Lower lobe of right lung (tissue), 2 donors: ENCODE results near the gene ZC2HC1C. TPM values are rescaled to one million over a fixed set of nuclear protein-coding genes. Genes with fewer than 3 reads are reported as not detected.
A peak's percentile ranks its signal among the peaks of the same experiment; 100 is the strongest.

Experiments used
- ATAC-seq, 2 donors: fragments of 200-7000 bp; cut with Tn5 transposase; one replicate each; pipeline ENCODE4 v1.9.1; 2020 to 2022; ENCODE audit warnings: mild to moderate bottlenecking in 2 of 2, moderate library complexity in 2 of 2
- DNase-seq: peaks from one replicate; pipeline ENCODE4 v3.0.0-alpha.2; 2020
- H3K27ac ChIP-seq: fragments of 200-600 bp; one replicate; pipeline ENCODE4 v1.8.0; 2022
- H3K27me3 ChIP-seq: fragments of 200-600 bp; one replicate; pipeline ENCODE4 v1.8.0; 2022; ENCODE audit warnings: low read depth
- H3K36me3 ChIP-seq: fragments of 200-600 bp; one replicate; pipeline ENCODE4 v1.8.0; 2022; ENCODE audit warnings: mild to moderate bottlenecking
- H3K4me1 ChIP-seq: fragments of 200-600 bp; one replicate; pipeline ENCODE4 v1.8.0; 2022
- H3K4me3 ChIP-seq: fragments of 200-600 bp; one replicate; pipeline ENCODE4 v1.8.0; 2022; ENCODE audit warnings: mild to moderate bottlenecking
- H3K9me3 ChIP-seq: fragments of 200-600 bp; one replicate; pipeline ENCODE4 v1.8.0; 2022
- intact Hi-C: fragments of 100-400 bp; cut with DNase I; formaldehyde crosslinking; loops from one replicate; pipeline ENCODE4 v1.11.0; 2022
- total RNA-seq: library from RNA; stranded (reverse); fragmentation: NEBNext Ultra II Directional; extraction: Animal tissue kit (Norgen Biotek cat#: 25700); gene quantifications from one replicate; pipeline ENCODE4 v1.2.1, GENCODE V29; 2021
- TF ChIP-seq, protein P1 (sequence below): fragments of 200-600 bp; IDR thresholded peaks from one replicate; pipeline ENCODE4 v1.8.0; 2022; ENCODE audit warnings: antibody characterized with exemption, mild to moderate bottlenecking
- donor health status: DM: no; HTN: yes; CAD: no; lungs with severe emphysema.

Gene ZC2HC1C
- total RNA-seq, 1 donor from 2014 or later, result 4.7 TPM

GRCh38 chr14:75054421-75054820 is 15.0 kb upstream of the ZC2HC1C start:
- Histone ChIP-seq H3K27ac (no peak overlapping the region), H3K4me1 (peaks cover 22% of the 10 kb centered on the region), H3K9me3 (no peaks in the 10 kb centered on the region), H3K36me3 (no peaks in the 10 kb centered on the region), H3K4me3 (no peak overlapping the region), H3K27me3 (no peaks in the 10 kb centered on the region)
- DNase-seq (no peak), ATAC-seq (no peak)
- TF ChIP-seq, protein P1, sequence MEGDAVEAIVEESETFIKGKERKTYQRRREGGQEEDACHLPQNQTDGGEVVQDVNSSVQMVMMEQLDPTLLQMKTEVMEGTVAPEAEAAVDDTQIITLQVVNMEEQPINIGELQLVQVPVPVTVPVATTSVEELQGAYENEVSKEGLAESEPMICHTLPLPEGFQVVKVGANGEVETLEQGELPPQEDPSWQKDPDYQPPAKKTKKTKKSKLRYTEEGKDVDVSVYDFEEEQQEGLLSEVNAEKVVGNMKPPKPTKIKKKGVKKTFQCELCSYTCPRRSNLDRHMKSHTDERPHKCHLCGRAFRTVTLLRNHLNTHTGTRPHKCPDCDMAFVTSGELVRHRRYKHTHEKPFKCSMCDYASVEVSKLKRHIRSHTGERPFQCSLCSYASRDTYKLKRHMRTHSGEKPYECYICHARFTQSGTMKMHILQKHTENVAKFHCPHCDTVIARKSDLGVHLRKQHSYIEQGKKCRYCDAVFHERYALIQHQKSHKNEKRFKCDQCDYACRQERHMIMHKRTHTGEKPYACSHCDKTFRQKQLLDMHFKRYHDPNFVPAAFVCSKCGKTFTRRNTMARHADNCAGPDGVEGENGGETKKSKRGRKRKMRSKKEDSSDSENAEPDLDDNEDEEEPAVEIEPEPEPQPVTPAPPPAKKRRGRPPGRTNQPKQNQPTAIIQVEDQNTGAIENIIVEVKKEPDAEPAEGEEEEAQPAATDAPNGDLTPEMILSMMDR, result no peak
- intact Hi-C loops, result no loop called here

GRCh38 chr14:75059642-75060041 is 9.8 kb upstream of the ZC2HC1C start:
- H3K4me3 ChIP-seq, result no peak overlapping the region
- no peaks in the 10 kb centered on the region for H3K36me3 ChIP-seq
- H3K4me1 ChIP-seq, result peaks cover 17% of the 10 kb centered on the region
- ATAC-seq, result no peak
- intact Hi-C loops, result no loop called here
- H3K27me3 ChIP-seq, result no peaks in the 10 kb centered on the region
- TF ChIP-seq, protein P1, result no peak
- H3K9me3 ChIP-seq, result no peaks in the 10 kb centered on the region
- H3K27ac ChIP-seq, result no peak overlapping the region
- DNase-seq, result no peak

DNA sequence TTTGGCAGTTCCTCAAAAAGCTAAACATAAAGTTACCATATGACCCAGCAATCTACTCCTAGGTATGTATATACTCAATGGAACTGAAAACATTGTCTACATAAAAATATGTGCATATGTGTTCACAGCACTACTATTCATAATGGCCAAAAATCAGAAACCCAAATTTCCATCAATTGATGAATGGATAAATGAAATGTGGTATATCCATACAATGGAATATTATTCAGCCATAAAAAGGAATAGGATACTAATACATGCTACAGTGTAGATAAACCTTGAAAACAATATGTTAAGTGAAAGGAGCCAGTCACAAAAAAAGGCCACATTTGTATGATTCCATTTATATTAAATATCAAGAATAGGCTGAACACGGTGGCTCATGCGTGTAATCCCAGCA is 9.0 kb upstream of the ZC2HC1C start:
- ATAC-seq, result no peak

GRCh38 chr14:75063013-75063412 is 6.4 kb upstream of the ZC2HC1C start:
- intact Hi-C loops, result no loop called here
- Histone ChIP-seq H3K4me3 (peak overlapping the region; percentile 67), H3K27ac (no peak overlapping the region), H3K9me3 (no peaks in the 10 kb centered on the region), H3K36me3 (no peaks in the 10 kb centered on the region), H3K27me3 (no peaks in the 10 kb centered on the region), H3K4me1 (peaks cover 32% of the 10 kb centered on the region)
- DNase-seq (no peak), ATAC-seq (no peak)
- TF ChIP-seq, protein P1, result no peak

More for the DNA sequence above, 9.0 kb upstream of the ZC2HC1C start:
- H3K4me3 ChIP-seq, result no peak overlapping the region
- TF ChIP-seq, protein P1, result no peak
- no peaks in the 10 kb centered on the region for H3K27me3 ChIP-seq
- no peak for DNase-seq
- no peaks in the 10 kb centered on the region for H3K36me3 ChIP-seq
- H3K4me1 ChIP-seq, result peaks cover 19% of the 10 kb centered on the region
- H3K27ac ChIP-seq, result no peak overlapping the region
- intact Hi-C loops, result no loop called here
- no peaks in the 10 kb centered on the region for H3K9me3 ChIP-seq

- H3K4me3 ChIP-seq, result peak within 1 kb of the TSS; percentile 67
- ATAC-seq, result peak; percentile 97 to 98
- TF ChIP-seq, protein P1, result no peak
- H3K9me3 ChIP-seq, result no peaks in the 10 kb centered on the region
- DNase-seq, result peak; percentile 92
- H3K27ac ChIP-seq, result peak within 1 kb of the TSS; percentile 69
- intact Hi-C loops, result no loop called here
- no peaks in the 10 kb centered on the region for H3K36me3 ChIP-seq
- no peaks in the 10 kb centered on the region for H3K27me3 ChIP-seq
- peaks cover 38% of the 10 kb centered on the region for H3K4me1 ChIP-seq
Observed at GRCh38 chr14:75063491-75064204, 5.8 kb upstream of the ZC2HC1C start, which contains the start of gene ACYP1. ACYP1 (minus strand) TSS chr14:75064024; CDS start chr14:75063553, 471 bp downstream.
